Spleen (tissue), 11 donors: ENCODE data around the gene PILRA. TPM values are rescaled to one million over a fixed set of nuclear protein-coding genes. Genes with fewer than 3 reads are reported as not detected.
"Not testable (repeated sequence)": the region's sequence is repeated elsewhere in the genome, so short reads cannot be mapped to it uniquely, and the experiment has no call there.

Experiments
- DNase-seq: peaks from one replicate; pipeline ENCODE4 v3.0.0-alpha.2; 2020
- H3K27ac ChIP-seq, 8 donors: fragments of 200-600 bp; sonication (generic) in 7 of 8; 1 replicate in 4 of 8; 2 replicates in 4 of 8; pipeline versions ENCODE4 v1.5.0 to v1.8.0; 2016 to 2021; ENCODE audit warnings: inconsistent platforms in 4 of 8, mild to moderate bottlenecking in 4 of 8, moderate library complexity in 1 of 8
- H3K27me3 ChIP-seq, 7 donors: fragments of 200-600 bp; sonication (generic) in 6 of 7; replicated peaks in 1 of 7; 1 replicate in 4 of 7; 2 replicates in 3 of 7; pipeline versions ENCODE4 v1.5.0 to v1.8.0; 2016 to 2021; ENCODE audit warnings: inconsistent platforms in 3 of 7, mild to moderate bottlenecking in 1 of 7
- H3K36me3 ChIP-seq, 6 donors: fragments of 200-600 bp; sonication (generic) in 5 of 6; 1 replicate in 4 of 6; 2 replicates in 2 of 6; pipeline versions ENCODE4 v1.5.0 to v1.8.0; 2016 to 2021; ENCODE audit warnings: inconsistent platforms in 2 of 6
- H3K4me1 ChIP-seq, 6 donors: fragments of 200-600 bp; sonication (generic) in 5 of 6; 1 replicate in 3 of 6; 2 replicates in 3 of 6; pipeline versions ENCODE4 v1.5.0 to v1.8.0; 2016 to 2021; ENCODE audit warnings: inconsistent platforms in 3 of 6
- H3K4me3 ChIP-seq, 8 donors: fragments of 200-600 bp; sonication (generic) in 7 of 8; 1 replicate in 4 of 8; 2 replicates in 4 of 8; pipeline versions ENCODE4 v1.5.0 to v1.8.0; 2016 to 2021; ENCODE audit warnings: inconsistent platforms in 4 of 8, mild to moderate bottlenecking in 4 of 8, moderate library complexity in 2 of 8
- H3K9me3 ChIP-seq, 8 donors: fragments of 200-600 bp; sonication (generic) in 7 of 8; 1 replicate in 4 of 8; 2 replicates in 4 of 8; pipeline versions ENCODE4 v1.5.0 to v1.8.0; 2016 to 2021; ENCODE audit warnings: inconsistent platforms in 4 of 8
- POLR2A ChIP-seq, 3 donors: fragments of 450-650 bp; IDR thresholded peaks; one replicate each; pipeline ENCODE4 v1.5.1; 2017; ENCODE audit warnings: antibody characterized with exemption in 3 of 3, mild to moderate bottlenecking in 1 of 3
- POLR2AphosphoS5 ChIP-seq, 3 donors: sonication (generic); formaldehyde crosslinking; IDR thresholded peaks; one replicate each; pipeline ENCODE4 v1.5.1; 2017; ENCODE audit warnings: antibody characterized with exemption in 3 of 3
- WGBS, 5 donors: extraction: QIAGEN DNeasy Blood & Tissue Kit in 3 of 5; methylation state at CpG; one replicate each; pipeline versions ENCODE4 v1.1.5 to v1.1.7; 2013 to 2018; 5-methylcytosine and 5-hydroxymethylcytosine counted together
- intact Hi-C: fragments of 100-400 bp; cut with DNase I; formaldehyde crosslinking; loops from one replicate; pipeline ENCODE4 v1.15.0; 2023; ENCODE audit warnings: low total_unique reads
- polyA plus RNA-seq, 3 donors: library from polyadenylated mRNA; stranded (reverse); fragments of 200-250 nt; gene quantifications; one replicate each; pipeline ENCODE4 v1.2.1, GENCODE V29; 2013
- total RNA-seq, 7 donors: library from RNA; depleted of rRNA in 3 of 7; stranded (reverse); fragments of >200 nt in 3 of 7; fragmentation: NEBNext Ultra II Directional in 4 of 7; extraction: Animal tissue kit (Norgen Biotek cat#: 25700) in 4 of 7; gene quantifications; one replicate each; pipeline versions ENCODE4 v1.1.0 to v1.2.1, GENCODE V29; 2016 to 2021
- TF ChIP-seq, protein P1 (sequence below), 11 experiments: fragments of 200-600 bp in 7 of 11; fragments of 450-650 bp in 4 of 11; sonication (generic) in 4 of 11; IDR thresholded peaks in 8 of 11; conservative IDR thresholded peaks in 3 of 11; 1 replicate in 7 of 11; 2 replicates in 4 of 11; pipeline versions ENCODE4 v1.4.0 to v1.8.0; 2016 to 2021; ENCODE audit warnings: antibody characterized with exemption in 11 of 11, inconsistent platforms in 4 of 11, mild to moderate bottlenecking in 1 of 11
- donor health status: healthy with polysubstance abuse.
- donor health status: DM: no; HTN: no; CAD: no; lungs with moderate emphysema.
- donor health status: DM: no; HTN: no; CAD: no.
- donor health status: Bipolar disorder and iron deficiency.
- donor health status: healthy.
- donor health status: DM: no; HTN: no; CAD: no.
- donor health status: DM: yes; HTN: yes; CAD: no.

The PILRA gene
- total and polyA plus RNA-seq, 10 donors = 5.8 to 61.1 (median 25.8) TPM

DNA sequence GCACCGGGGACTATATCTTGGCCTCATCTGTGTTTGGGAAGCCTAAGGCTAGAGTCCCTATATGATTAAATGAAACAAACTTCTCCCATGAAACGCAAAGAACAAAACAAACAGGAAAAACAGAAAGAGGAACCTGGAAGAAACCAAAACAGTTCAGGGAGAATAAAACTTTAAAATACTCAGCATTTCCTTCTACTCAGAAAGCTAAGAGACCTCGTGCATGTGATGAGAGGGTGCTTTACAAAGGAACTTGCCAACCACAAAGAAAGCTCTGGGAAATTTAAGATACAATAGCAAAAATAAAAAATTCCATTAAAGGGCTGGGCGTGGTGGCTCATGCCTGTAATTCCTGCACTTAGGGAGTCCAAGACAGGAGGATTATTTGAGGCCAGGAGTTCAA lies 6.9 kb downstream of the PILRA start:
- peaks cover 0 to 84% (median 25%) of the 10 kb centered on the region in 6 donors for H3K4me1 ChIP-seq
- H3K36me3 ChIP-seq = peaks cover 0 to 8% (median 0%) of the 10 kb centered on the region in 6 donors
- DNase-seq = no peak
- intact Hi-C loops = no loop called here
- 47 to 57% (median 54%) methylated on average over 4 of the region's 4 CpGs for WGBS, 5 donors
- no peak for TF ChIP-seq POLR2A (IDR thresholded peaks at IDR 0.05)
- TF ChIP-seq, protein P1, sequence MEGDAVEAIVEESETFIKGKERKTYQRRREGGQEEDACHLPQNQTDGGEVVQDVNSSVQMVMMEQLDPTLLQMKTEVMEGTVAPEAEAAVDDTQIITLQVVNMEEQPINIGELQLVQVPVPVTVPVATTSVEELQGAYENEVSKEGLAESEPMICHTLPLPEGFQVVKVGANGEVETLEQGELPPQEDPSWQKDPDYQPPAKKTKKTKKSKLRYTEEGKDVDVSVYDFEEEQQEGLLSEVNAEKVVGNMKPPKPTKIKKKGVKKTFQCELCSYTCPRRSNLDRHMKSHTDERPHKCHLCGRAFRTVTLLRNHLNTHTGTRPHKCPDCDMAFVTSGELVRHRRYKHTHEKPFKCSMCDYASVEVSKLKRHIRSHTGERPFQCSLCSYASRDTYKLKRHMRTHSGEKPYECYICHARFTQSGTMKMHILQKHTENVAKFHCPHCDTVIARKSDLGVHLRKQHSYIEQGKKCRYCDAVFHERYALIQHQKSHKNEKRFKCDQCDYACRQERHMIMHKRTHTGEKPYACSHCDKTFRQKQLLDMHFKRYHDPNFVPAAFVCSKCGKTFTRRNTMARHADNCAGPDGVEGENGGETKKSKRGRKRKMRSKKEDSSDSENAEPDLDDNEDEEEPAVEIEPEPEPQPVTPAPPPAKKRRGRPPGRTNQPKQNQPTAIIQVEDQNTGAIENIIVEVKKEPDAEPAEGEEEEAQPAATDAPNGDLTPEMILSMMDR (IDR thresholded peaks at IDR 0.05 in 8 of 11, conservative IDR thresholded peaks at IDR 0.05 in 3 of 11) = no peak
- peak overlapping the region in 7 of 8 donors; percentile 20 to 86 (median 73) for H3K27ac ChIP-seq
- H3K27me3 ChIP-seq = no peaks in the 10 kb centered on the region
- no peaks in the 10 kb centered on the region for H3K9me3 ChIP-seq
- H3K4me3 ChIP-seq = peak overlapping the region in 1 of 8 donors; percentile 33

DNA sequence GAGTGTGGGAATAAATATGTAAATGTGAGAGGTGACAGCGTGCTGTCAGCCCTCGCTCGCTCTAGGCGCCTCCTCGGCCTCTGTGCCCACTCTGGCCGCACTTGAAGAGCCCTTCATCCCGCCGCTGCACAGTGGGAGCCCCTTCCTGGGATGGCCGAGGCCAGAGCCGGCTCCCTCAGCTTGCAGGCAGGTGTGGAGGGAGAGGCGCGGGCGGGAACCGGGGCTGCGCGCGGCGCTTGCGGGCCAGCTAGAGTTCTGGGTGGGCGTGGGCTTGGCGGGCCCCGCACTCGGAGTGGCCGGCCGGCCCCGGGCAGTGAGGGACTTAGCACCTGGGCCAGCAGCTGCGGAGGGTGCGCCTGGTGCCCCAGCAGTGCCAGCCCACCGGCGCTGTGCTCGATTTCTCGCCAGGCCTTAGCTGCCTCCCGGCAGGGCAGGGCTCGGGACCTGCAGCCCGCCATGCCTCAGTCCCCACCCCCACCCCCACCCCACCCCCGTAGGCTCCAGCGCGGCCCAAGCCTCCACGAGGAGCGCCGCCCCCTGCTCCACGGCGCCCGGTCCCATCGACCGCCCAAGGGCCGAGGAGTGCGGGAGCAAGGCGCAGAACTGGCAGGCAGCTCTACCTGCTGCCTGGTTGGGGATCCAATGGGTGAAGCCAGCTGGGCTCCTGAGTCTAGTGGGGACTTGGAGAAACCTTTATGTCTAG lies 8.4 kb downstream of the PILRA start:
- WGBS, 5 donors = 84 to 96% (median 91%) methylated on average over 21 to 49 of the region's 49 CpGs
- H3K4me3 ChIP-seq, H3K27me3 ChIP-seq, H3K9me3 ChIP-seq, intact Hi-C loops, H3K36me3 ChIP-seq: not testable (repeated sequence)
- peaks cover 0 to 69% (median 20%) of the 10 kb centered on the region in 6 donors for H3K4me1 ChIP-seq
- H3K27ac ChIP-seq = peak overlapping the region in 1 of 8 donors; percentile 16
- peak; percentile 75 for DNase-seq

DNA sequence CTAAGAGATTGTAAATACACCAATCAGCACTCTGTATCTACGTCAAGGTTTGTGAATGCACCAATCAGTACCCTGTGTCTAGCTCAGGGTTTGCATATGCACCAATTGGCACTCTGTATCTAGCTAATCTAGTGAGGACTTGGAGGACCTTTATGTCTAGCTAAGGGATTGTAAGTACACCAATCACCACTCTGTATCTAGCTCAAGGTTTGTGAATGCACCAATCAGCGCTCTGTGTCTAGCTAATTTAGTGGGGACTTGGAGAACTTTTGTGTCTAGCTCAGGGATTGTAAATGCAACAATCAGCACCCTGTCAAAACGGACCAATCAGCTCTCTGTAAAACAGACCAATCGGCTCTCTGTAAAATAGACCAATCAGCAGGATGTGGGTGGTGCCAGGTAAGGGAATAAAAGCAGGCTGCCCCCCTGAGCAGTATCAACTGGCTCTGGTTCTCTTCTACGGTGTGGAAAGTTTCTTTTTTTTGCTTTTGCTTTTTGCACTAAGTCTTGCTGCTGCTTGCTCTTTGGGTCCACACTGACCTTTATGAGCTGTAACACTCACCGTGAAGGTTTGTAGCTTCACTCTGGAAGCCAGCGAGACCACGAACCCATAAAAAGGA lies 9.1 kb downstream of the PILRA start:
- H3K27ac ChIP-seq = peak overlapping the region in 3 of 8 donors; percentile 41 to 56 (median 55)

DNA sequence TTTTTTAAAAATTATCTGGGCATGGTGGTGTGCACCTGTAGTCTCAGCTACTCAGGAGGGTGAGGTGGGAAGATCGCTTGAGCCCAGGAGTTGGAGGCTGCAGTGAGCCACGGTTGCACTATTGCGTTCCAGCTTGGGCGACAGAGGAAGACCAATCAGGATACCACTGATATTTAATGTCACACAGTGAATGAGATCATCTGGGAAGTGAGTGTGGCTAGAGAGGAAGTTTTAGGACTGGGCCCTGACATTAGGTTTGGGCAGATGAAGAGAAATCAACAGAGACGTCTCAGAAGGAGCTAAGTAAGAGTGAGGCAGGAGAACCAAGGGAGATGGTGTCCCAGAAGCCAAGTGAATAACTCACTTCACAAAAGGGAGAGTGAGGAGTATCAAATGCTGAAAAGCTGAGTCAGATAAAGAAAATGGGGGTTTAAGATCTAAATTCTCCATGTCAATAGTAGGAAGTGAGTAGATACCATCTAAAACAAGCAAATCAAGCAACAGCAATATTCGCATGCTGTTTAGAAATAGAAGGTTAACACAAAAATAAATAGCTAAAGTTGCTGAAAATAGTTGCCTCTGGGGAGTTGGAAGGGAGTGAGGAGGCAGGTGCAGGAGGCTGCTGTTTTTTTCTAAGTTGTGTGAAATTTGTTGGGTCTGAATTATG lies 11.5 kb downstream of the PILRA start:
- H3K4me3 ChIP-seq = no peak overlapping the region
- peaks cover 0 to 2% (median 0%) of the 10 kb centered on the region in 6 donors for H3K36me3 ChIP-seq
- intact Hi-C loops = no loop called here
- no peaks in the 10 kb centered on the region for H3K27me3 ChIP-seq
- TF ChIP-seq POLR2A (IDR thresholded peaks at IDR 0.05) (no peak), POLR2AphosphoS5 (IDR thresholded peaks at IDR 0.05) (no peak)
- TF ChIP-seq, protein P1 (IDR thresholded peaks at IDR 0.05 in 8 of 11, conservative IDR thresholded peaks at IDR 0.05 in 3 of 11) = no peak
- DNase-seq = no peak
- H3K4me1 ChIP-seq = peaks cover 0 to 40% (median 9%) of the 10 kb centered on the region in 6 donors
- 62 to 69% (median 65%) methylated on average over 6 of the region's 6 CpGs for WGBS, 5 donors
- H3K27ac ChIP-seq = peak overlapping the region in 3 of 8 donors; percentile 21 to 47 (median 21)
- no peaks in the 10 kb centered on the region for H3K9me3 ChIP-seq

More for the DNA sequence above, 9.1 kb downstream of the PILRA start:
- H3K27me3 ChIP-seq, DNase-seq, H3K4me3 ChIP-seq, H3K9me3 ChIP-seq, H3K36me3 ChIP-seq, intact Hi-C loops: not testable (repeated sequence)
- TF ChIP-seq POLR2AphosphoS5 (IDR thresholded peaks at IDR 0.05) = peak in 1 of 3 donors; percentile 42
- H3K4me1 ChIP-seq = peaks cover 0 to 64% (median 19%) of the 10 kb centered on the region in 6 donors
- 67 to 73% (median 70%) methylated on average over 8 of the region's 8 CpGs for WGBS, 5 donors

DNA sequence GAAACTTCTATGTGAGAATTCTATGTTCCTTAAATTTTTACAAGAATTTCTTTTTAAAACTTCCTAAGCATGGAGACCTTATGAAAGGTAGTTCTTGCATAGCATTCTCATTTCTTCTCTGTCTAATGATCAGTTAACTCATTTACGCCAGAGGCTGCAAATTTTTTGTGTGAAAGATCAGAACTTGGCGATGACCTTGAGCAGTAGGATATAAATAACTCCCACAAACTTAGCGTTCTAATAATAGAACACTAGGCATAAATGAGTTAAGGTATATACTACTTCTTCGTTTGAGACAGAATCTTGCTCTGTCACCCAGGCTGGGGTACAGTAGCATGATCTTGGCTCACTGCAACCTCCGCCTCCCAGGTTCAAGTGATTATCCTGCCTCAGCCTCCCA lies 13.7 kb downstream of the PILRA start:
- DNase-seq = no peak
- Histone ChIP-seq H3K4me3 (no peak overlapping the region), H3K4me1 (peaks cover 0 to 22% (median 0%) of the 10 kb centered on the region in 6 donors), H3K27me3 (no peaks in the 10 kb centered on the region), H3K9me3 (no peaks in the 10 kb centered on the region), H3K27ac (no peak overlapping the region), H3K36me3 (peaks cover 0 to 11% (median 0%) of the 10 kb centered on the region in 6 donors)
- 59 to 71% (median 61%) methylated on average over 5 of the region's 5 CpGs for WGBS, 5 donors
- TF ChIP-seq, protein P1 (IDR thresholded peaks at IDR 0.05 in 8 of 11, conservative IDR thresholded peaks at IDR 0.05 in 3 of 11) = no peak
- TF ChIP-seq POLR2AphosphoS5 (IDR thresholded peaks at IDR 0.05) (no peak), POLR2A (IDR thresholded peaks at IDR 0.05) (no peak)
- intact Hi-C loops = no loop called here
